ENCODE results near the gene HS3ST5. TPM values are rescaled to one million over a fixed set of nuclear protein-coding genes. Genes with fewer than 3 reads are reported as not detected.

The HS3ST5 gene
- total RNA-seq, 1 experiment from 2014 or later = not detected

DNA sequence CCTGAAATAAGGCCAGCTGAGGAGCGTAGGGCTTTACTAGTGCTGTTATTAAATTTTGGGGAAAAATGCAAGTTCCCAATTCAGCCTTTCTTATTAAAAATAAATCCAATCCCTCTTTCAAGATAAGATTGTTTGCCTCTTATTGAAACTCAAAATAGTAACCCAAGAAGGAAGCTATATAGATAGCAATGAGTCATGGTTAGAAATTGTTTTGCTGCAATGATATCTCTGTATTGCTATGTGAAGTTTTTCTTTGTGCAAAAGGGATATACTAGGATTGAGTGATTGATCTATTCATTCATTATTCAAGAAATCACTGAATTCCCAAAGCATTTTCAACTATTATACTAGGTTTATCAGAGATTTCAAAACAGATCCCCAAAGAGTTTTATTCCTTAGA, 278.9 kb downstream of the HS3ST5 start (continued):
- TF ChIP-seq FOSL1 (IDR thresholded peaks at IDR 0.05; ENCODE audit: low read depth) = no peak

DNA sequence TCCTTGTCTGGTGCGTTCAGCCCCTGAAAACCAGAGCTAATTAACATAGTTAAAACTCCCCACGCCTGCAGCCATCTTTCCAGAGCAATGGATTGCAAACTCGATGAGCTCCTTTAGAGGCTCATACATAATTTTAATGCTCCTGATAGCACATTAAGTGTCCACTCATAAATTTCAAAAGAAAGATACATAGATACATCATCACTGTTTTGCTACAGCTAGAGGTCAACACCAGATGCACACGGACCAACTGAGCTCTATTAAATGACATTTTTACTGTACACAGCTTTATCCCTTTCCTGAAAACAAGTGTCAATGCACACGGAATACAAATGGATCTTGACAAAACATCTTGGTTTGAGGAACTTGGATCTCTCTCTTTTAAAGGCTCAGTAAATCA, 280.6 kb downstream of the HS3ST5 start:
- Histone ChIP-seq H3K27me3 (ENCODE audit: insufficient read depth, low read length) (no peaks in the 10 kb centered on the region), H3K9ac (ENCODE audit: low read length) (no peak overlapping the region), H4K20me1 (ENCODE audit: insufficient read depth) (no peaks in the 10 kb centered on the region), H3K36me3 (ENCODE audit: control insufficient read depth in 1 of 2, insufficient read depth in 2 of 2, low read length in 2 of 2) (no peaks in the 10 kb centered on the region), H3K9me3 (ENCODE audit: control insufficient read depth in 1 of 2, insufficient read depth in 1 of 2, low read depth in 1 of 2, low read length in 2 of 2) (no peaks in the 10 kb centered on the region), H3K79me2 (ENCODE audit: insufficient read depth, low read length) (no peaks in the 10 kb centered on the region), H2AFZ (ENCODE audit: low read depth, low read length, poor library complexity, severe bottlenecking) (no peak overlapping the region), H3K4me1 (ENCODE audit: control insufficient read depth in 1 of 2, insufficient read depth in 2 of 2, low read length in 2 of 2) (no peaks in the 10 kb centered on the region), H3K27ac (ENCODE audit: low read depth, low read length) (no peak overlapping the region), H3K4me3 (replicated peaks in 1 of 2; ENCODE audit: low read depth in 1 of 2, low read length in 2 of 2) (no peak overlapping the region), H3K4me2 (ENCODE audit: low read length) (no peak overlapping the region), H3K9me2 (ENCODE audit: insufficient read depth) (no peaks in the 10 kb centered on the region)
- RAD21 ChIA-PET (ENCODE audit: low non-redundant PET in 1 of 2, low total read pairs in 2 of 2, uncharacterized antibody in 2 of 2, unreplicated experiment in 2 of 2) = no interaction called here
- no peak for ATAC-seq
- DNase-seq (ENCODE audit: low read depth, low spot score) = no peak
- POLR2A ChIA-PET = no interaction called here
- TF ChIP-seq, protein P1, sequence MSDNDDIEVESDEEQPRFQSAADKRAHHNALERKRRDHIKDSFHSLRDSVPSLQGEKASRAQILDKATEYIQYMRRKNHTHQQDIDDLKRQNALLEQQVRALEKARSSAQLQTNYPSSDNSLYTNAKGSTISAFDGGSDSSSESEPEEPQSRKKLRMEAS (IDR thresholded peaks at IDR 0.05) = no peak
- TF ChIP-seq RAD21 (IDR thresholded peaks at IDR 0.05; ENCODE audit: low read depth) (no peak), YY1 (IDR thresholded peaks at IDR 0.05; ENCODE audit: extremely low read depth, insufficient replicate concordance, low read depth, low read length) (no peak), EGR1 (IDR thresholded peaks at IDR 0.05; ENCODE audit: low read depth) (no peak), ELF1 (IDR thresholded peaks at IDR 0.05; ENCODE audit: borderline replicate concordance, low read depth) (no peak), POLR2A (IDR thresholded peaks at IDR 0.05; ENCODE audit: borderline replicate concordance, extremely low read depth, insufficient read depth, insufficient read length) (no peak), POLR2AphosphoS5 (IDR thresholded peaks at IDR 0.05; ENCODE audit: low read depth, low read length) (no peak), ZNF274 (IDR thresholded peaks at IDR 0.05; ENCODE audit: low read depth, low read length) (no peak), SRF (IDR thresholded peaks at IDR 0.05; ENCODE audit: low read depth) (no peak), SIN3A (IDR thresholded peaks at IDR 0.05; ENCODE audit: low read depth) (no peak), FOSL1 (IDR thresholded peaks at IDR 0.05; ENCODE audit: low read depth) (no peak)
- TF ChIP-seq, protein P2, sequence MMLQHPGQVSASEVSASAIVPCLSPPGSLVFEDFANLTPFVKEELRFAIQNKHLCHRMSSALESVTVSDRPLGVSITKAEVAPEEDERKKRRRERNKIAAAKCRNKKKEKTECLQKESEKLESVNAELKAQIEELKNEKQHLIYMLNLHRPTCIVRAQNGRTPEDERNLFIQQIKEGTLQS (IDR thresholded peaks at IDR 0.05) = no peak
- CTCF ChIA-PET = interaction anchor here (1.7 kb wide), 1 partner anchor 67 kb away, joined by 9 read pairs; no protein-coding TSS in a partner anchor
- BruUV-seq (replicated peaks) = no TSS peak
- intact Hi-C loops (cut with micrococcal nuclease) = no loop called here

Data from HCT116 (cell line).